ENCODE data around the gene G3BP1. TPM values are rescaled to one million over a fixed set of nuclear protein-coding genes. Genes with fewer than 3 reads are reported as not detected.

Gene G3BP1
- total RNA-seq (2014; rRNA removed; shearing (Covaris generic)): 134 TPM in 2 replicates

- peak; percentile 99 for DNase-seq (ENCODE audit: low spot score)
Observed at GRCh38 chr5:151771259-151772028, at the start of gene G3BP1. Gene G3BP1 (plus strand): TSS chr5:151771954. CDS start chr5:151786621, 14,667 bp downstream.

DNA sequence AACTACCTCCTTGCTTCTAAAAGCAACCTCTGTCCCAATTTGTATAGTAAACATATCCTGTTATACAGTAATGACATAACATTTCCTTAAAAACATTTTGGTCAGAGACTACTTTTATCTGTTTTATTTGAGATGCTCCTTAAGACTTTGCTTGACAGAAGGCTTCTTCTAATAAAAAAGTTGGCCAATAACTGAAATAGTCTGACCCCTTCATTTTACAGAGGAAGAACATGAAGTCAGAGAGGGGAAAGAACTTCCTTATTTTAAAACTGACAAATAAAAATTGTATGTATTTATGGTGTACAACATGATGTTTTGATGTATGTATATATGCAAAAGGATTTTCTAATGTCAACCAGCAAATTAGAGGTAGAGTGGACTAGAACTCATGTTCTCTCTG is 49.2 kb upstream of the G3BP1 start:
- DNase-seq (ENCODE audit: low spot score): no peak

DNA sequence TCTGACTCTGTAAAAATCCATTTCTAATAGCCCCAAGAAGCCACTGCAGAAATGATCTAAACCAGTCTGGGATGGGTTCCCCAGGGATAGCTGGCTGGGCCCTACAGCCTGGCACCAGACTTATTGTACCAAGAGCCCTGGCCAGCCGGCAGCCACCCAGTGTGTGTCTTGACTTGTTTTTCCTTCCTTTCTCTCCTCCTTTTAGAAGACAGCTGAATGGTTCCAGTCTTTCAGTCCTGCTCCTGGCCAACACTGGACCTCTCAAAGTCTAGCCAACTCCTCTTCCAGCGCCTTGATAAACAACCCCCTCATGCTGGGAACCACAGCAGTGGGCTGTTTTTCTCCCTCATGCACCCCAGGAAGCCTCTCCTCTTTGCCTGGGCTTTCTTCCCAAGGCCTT is 47.4 kb upstream of the G3BP1 start:
- no peak for DNase-seq (ENCODE audit: low spot score)

DNA sequence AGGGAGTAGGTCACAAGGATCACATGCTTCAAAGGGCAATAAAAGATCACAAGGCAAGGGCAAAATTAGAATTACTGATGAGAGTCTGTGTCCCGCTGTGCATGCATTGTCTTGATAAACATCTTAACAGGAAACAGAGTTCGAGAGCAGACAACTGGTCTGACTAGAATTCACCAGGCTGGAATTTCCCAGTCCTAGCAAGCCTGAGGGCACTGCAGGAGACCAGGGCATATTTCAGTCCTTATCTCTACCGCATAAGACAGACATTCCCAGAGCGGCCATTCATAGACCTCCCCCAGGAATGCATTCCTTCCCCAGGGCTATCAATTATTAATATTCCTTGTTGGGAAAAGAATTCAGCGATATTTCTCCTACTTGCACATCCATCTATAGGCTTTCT is 42.2 kb upstream of the G3BP1 start:
- DNase-seq (ENCODE audit: low spot score): peak; percentile 21

DNA sequence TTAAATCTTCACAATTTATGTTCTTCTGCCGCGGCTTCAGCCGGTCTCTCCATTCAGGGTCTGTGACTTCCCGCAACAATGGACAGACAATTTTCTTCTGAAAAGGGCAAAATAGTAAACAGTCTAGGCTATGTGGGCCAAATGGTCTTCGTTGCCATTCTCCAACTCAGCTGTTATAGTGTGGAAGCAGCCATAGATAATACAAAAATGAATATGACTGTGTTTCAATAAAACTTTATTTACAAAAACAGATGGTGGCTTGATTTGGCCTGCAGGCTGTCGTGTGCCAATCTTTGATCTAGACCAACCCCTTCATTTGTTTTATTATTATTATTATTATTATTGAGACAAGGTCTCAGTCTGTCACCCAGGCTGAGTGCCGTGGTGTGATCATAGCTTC is 41.4 kb upstream of the G3BP1 start:
- DNase-seq (ENCODE audit: low spot score): no peak

- DNase-seq (ENCODE audit: low spot score): no peak
Observed at GRCh38 chr5:151733358-151734063, 38.2 kb upstream of the G3BP1 start.

- DNase-seq (ENCODE audit: low spot score): no peak
Observed at GRCh38 chr5:151734064-151734408, 37.7 kb upstream of the G3BP1 start.

- DNase-seq (ENCODE audit: low spot score): no peak
Observed at GRCh38 chr5:151735646-151736045, 36.1 kb upstream of the G3BP1 start.

DNA sequence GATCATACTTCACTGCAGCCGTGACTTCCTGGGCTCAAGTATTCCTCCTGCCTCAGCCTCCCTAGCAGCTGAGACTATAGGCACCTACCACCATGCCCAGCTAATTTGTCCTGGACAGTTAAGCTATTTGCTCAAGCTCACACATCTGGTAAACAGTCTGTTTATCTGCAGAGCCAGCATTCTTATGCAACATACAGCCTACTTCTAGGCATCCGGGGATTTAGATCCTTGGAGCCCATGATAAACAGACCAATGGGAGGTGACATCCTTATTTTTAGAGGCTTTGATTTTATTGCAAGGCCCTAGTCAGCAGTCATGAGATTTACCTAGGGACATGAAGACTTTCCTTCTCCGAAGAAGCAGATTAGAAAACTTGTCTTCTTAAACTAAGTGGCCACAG is 34.3 kb upstream of the G3BP1 start:
- DNase-seq (ENCODE audit: low spot score): no peak

GRCh38 chr5:151738125-151738848 is 33.5 kb upstream of the G3BP1 start:
- DNase-seq (ENCODE audit: low spot score): no peak

GRCh38 chr5:151739395-151739794 is 32.4 kb upstream of the G3BP1 start:
- DNase-seq (ENCODE audit: low spot score): no peak

- no peak for DNase-seq (ENCODE audit: low spot score)
Observed at GRCh38 chr5:151739939-151740335, 31.8 kb upstream of the G3BP1 start.

- peak; percentile 67 for DNase-seq (ENCODE audit: low spot score)
Observed at GRCh38 chr5:151740336-151740942, 31.3 kb upstream of the G3BP1 start.

GRCh38 chr5:151740958-151741373 is 30.8 kb upstream of the G3BP1 start:
- DNase-seq (ENCODE audit: low spot score): no peak

DNA sequence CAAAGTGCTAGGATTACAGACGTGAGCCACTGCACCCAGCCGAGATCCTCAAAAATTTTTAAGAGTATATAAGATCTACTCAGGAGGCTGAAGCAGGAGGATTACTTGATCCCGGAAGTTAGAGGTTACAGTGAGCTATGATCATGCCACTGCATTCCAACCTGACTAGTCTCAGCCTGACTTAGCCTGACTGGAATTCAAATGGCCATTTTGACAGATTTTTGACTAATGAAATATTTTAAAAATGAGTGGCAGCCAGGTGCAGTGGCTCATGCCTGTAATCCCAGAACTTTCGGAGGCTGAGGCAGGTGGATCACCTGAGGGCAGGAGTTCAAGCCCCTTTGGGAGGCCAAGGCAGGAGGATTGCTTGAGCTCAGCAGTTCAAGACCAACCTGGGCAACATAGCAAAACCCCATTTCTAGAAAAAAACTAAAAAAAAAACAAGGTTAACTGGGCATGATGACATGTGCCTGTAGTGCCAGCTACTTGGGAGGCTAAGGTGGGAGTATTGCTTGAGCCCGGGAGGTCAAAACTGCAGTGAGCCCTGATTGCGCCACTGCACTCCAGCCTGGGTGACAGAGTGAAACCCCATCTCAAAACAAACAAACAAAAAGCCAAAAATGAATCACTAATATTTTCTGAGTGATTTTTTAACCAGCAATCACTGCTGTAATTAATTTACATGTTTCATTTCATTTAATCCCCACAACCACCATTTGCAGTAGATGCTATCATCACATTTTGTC is 29.9 kb upstream of the G3BP1 start:
- no peak for DNase-seq (ENCODE audit: low spot score)

DNA sequence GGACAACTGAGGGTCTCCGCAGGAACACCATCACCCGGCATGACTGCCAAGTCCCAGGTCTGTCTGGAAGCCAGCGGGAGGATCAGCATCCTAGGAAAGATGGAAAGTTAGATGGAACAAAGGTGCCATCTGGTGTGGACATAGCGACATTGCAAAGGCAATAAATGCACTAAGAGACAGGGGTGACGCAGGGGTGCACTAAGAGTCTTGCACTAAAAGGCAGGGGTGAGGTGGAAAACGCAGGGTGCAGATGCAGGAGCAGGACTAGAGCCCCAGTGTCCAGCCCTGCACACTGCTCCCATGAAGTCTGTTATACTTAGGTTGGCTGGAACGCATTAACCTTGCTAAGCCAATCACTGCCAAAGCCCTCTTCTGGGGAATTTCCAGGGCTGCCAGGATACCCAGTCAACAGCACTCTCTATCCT is 28.9 kb upstream of the G3BP1 start:
- peak; percentile 69 for DNase-seq (ENCODE audit: low spot score)

DNA sequence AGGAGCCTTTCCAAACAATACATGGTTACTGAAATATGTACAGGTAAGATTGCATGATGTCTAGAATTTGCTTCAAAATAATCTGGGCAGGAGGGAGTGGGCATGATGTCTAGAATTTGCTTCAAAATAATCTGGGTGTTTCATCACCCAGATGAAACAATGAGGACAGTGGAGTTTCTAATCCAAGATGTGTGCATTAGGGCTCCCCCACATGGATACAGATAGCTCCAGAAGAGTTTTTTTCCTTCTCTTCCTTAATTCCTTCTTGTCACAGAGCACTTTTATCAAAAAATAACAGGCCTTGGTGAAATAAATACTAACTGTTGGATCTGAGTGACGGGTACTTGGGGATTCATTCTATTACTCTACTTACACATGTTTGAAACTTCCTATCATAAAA is 28.2 kb upstream of the G3BP1 start:
- DNase-seq (ENCODE audit: low spot score): no peak

- no peak for DNase-seq (ENCODE audit: low spot score)
Observed at GRCh38 chr5:151745071-151745705, 26.6 kb upstream of the G3BP1 start.

DNA sequence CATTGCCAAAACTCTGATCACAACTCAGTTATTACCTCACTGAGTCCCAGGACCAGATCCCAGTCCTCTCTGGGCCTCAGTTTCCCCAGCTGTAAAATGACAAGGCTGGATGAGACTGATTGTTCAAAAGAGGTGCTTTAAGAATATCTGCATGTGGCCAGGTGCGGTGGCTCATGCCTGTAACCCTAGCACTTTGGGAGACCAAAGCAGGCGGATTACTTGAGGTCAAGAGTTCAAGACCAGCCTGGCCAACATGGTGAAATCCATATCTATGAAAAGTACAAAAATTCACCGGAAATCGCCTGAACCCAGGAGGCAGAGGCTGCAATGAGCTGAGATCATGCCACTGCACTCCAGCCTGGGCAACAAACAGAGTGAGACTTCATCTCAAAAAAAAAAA is 21.6 kb upstream of the G3BP1 start:
- DNase-seq (ENCODE audit: low spot score): no peak

- DNase-seq (ENCODE audit: low spot score): no peak
Observed at GRCh38 chr5:151751091-151751490, 20.7 kb upstream of the G3BP1 start.

- no peak for DNase-seq (ENCODE audit: low spot score)
Observed at GRCh38 chr5:151751593-151751992, 20.2 kb upstream of the G3BP1 start.

All from HT-29 (cell line).